ENCODE data around the gene EYA3.

The EYA3 gene

GRCh38 chr1:28070725-28071593, 17.5 kb downstream of the EYA3 start:
- no peak for DNase-seq

- no peak for DNase-seq
Measured at GRCh38 chr1:28067523-28068090, 20.8 kb downstream of the EYA3 start.

DNA sequence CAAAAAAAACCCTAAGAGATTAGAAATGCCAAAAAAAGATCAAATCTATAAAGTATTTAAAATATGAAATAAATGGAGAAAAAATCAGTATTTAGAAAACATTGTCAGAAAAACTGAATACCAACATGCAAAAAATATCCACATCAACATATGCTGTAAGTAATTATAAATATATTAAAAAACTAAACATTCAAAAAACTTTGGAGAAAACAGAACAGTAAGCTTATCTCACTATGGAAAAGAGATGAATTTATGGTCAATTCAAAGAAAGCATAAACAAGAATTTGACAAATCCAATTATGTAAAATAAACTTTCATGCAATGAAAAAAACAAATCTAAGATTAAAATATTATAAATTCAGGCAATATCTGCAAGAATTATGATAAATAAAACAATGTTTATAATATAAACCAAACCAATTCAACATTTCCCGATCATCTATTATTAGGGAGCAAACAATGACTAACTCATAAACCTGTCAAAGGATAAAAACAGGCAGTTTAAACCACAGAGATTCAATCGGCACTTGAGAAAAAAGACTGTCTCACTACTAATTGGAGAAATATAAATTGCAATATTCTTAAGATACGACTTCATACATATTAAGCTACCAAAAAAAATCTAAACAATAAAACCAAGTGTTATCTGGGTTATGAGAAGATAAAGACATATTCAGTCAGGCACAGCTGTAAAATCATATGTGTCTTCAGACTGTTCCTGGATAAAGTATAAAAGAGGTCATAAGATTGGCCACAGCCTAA, 21.8 kb downstream of the EYA3 start:
- DNase-seq, result no peak

DNA sequence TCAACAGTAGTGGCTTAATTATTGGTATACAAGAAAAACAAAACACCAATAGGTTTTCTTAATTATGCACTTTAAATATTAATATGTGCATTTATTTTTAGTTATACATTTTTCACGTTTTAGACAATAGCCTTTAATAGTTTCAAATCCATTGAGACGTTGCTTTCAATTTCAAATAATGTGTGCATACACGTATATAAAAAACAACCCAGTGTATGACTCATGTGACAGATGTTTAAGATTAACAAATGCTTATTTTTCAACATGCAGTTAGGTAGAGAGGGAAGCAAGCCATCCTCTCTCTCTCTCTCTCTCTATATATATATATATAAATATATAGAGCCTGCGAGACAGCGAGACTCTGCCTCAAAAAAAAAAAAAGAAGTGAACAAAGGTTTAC, 24.3 kb downstream of the EYA3 start:
- peak in 1 of 2 donors; percentile 53 for DNase-seq

DNA sequence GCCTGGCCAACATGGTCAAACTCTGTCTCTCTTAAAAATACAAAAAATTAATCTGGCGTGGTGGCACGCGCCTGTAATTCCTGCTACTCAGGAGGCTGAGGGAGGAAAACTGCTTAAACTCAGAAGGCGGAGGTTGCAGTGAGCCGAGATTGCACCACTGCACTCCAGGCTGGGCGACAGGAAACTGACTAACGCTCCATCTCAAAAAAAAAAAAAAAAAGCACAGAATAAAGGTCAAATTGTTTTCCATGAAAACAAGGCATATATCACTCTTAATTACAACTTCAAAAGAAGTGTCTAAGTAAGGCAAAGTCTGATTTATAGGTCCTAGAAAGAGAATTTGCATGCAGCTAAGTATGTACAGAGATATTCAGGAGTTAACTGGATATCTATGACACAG, 25.6 kb downstream of the EYA3 start:
- DNase-seq, result peak; percentile 73 to 76

DNA sequence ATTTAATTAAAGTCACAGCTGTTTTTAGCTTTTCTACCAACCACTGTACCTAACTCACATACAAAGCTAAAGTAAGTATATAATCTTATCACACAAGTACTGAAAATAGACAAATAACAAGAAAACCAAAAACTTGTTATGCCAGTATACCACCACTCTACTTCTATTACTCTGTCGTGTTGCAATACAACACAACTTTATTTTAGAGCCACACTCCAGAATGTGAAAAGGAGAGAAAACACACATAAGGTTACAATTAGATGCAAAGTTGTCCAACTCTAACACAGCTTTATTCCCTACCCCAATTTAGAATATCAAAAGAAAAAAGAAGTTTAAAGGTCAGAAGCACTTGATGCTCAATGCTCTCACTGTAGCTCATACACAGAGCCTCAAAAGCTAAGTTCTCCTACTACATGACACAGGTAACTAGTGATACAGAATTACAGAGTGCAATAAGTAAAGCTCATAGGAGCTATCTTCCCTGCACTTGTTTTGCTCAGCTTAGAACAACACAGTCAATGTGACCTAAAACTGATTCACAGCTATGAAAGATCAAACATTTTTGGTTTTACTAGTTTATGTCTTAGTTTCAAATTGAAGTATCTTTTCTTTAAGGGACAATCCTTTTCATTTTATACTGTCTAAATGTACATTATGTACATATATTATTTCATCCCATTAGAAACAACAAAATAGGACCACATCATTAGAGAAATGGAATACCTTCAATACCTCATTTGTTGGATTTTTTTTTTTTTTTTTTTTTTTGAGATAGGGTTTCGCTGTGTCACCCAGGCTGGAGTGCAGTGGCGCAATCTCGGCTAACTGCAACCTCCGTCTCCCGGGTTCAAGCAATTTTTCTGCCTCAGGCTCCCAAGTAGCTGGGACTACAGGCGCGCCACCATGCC, 29.2 kb downstream of the EYA3 start:
- DNase-seq, result no peak

DNA sequence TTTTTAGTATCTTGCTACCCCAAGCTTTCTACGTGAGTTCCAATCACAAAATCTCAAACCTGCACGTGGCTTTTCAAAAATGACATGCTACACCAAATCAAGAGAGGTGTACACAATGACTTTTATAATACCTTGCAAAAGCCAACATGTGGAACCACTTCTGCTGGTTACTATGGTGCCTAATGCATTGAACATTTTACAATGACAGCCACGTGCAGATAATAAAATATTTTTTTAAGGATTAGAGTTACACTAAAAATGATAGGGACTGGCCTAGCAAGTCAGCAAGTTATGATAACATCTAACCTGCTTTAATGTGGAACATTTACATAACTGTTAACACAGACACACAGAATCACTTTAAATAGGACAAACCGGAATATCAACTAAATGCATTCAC, 30.2 kb downstream of the EYA3 start:
- DNase-seq, result no peak

- peak; percentile 76 to 79 for DNase-seq
Measured at GRCh38 chr1:28056129-28056925, 32.1 kb downstream of the EYA3 start.

- no peak for DNase-seq
Measured at GRCh38 chr1:28050776-28051175, 37.6 kb downstream of the EYA3 start.

DNA sequence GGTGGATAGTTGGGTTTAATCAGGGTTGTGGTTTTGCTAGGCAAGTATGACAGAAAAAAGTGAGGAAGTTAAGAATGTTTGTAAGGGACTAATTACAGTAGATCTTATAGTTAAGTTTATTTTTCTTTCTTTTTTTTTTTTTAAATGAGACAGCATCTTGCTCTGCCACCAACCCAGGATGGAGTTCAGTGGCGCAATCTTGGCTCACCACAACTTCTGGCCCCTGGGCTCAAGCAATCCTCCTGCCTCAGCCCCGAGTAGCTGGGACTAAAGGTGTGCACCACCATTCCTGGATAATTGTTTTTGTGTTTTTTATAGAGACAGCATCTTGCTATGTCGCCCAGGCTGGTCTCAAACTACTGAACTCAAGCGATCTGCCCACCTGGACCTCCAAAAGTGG, 41.7 kb downstream of the EYA3 start:
- DNase-seq, result no peak

DNA sequence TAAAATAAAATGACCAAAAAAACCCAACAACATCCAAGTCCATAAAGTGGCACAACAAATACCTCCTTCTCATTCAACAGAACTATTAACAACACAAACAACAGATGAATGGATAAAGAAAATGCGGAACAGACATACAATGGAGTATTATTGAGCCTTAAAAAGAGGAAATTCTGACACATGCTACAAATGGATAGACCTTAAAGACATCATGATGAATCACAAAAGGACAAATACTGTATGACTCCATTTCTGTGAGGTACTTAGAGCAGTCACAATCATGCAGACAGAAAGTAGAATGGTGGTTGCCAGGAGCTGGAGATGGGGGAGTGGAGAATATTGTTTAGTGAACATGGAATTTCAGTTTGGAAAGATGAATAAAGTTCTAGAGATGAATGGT, 42.6 kb downstream of the EYA3 start:
- peak in 1 of 2 donors; percentile 22 for DNase-seq

- no peak for DNase-seq
Measured at GRCh38 chr1:28044399-28044798, 44.0 kb downstream of the EYA3 start.

DNA sequence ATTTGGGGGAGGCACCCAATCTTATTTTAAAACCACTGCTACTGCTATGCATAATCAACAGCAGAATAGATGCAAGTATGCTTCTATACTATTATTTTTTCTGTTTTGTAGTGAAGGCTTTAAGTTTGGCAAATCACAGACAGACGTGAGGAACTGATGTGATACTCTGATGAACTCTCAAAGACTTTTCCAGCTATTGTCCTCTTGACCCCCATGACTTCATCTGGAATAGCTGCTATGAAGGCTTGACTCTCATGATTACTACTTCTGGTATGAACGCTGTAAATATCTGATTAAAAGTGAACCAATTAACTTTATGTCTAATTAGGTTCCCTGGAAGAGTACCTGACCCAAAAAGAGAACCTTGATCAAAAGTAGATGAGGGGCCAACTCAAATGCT, 49.1 kb downstream of the EYA3 start:
- DNase-seq, result no peak

- DNase-seq, result no peak
Measured at GRCh38 chr1:28037946-28038345, 50.5 kb downstream of the EYA3 start.

DNA sequence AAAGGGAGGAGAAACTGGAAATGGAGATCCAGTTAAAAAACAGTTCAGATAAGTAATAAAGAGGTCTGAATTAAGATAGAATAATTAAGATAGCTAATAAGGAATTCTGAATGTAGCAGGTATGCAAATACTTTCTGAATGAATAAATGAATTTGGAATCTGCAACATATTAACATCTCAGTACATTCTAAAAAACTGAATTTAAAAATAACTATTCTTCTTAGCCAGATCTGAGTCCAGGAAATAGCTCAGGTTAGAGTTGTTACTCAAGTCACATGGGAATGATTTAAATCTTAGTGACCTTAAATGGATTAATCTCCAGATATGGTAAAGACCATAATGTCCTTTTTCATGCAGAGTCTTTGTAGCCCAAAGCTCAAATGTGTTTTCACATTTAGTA, 51.2 kb downstream of the EYA3 start:
- no peak for DNase-seq

DNA sequence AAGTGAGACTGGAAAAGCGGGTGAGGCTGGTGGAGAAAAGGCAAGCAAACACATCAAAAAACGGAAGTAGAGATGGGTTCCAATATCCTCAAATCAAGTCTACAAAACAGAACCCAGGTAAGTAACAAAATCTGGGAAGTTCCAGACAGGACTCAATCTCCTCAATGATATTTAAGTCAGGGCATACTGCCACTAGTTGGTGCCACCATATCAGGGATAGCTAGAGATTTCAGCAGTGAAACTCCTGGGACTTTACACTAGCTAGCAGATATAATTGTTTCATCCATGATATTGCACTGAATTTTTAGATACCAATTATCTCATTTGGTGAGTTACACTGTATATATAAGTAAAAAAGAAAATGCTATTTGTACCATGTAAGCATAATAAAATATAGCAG, 52.0 kb downstream of the EYA3 start:
- DNase-seq, result no peak

GRCh38 chr1:28035420-28035819, 53.0 kb downstream of the EYA3 start:
- no peak for DNase-seq

GRCh38 chr1:28032281-28032680, 56.1 kb downstream of the EYA3 start:
- DNase-seq, result no peak

DNA sequence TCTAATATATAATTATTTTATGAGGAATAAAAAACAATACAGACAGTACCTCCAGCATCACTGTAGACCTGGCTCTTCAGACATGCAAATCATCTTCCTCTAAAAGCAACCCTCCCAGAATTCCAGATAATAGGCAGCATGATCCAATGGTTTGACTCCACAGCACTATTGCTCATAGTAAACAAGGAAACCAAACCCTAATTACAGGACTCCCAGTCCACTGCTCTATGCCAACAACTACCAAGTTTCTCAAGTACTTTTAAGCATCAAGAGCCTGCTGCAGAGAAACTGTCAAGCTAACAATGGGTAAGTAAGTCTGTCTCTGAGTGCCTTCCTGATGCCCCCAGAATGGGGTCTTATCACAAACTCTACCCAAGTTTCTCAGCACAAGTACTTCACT, 57.2 kb downstream of the EYA3 start:
- no peak for DNase-seq

- DNase-seq, result no peak
Measured at GRCh38 chr1:28028873-28029654, 59.3 kb downstream of the EYA3 start.

GRCh38 chr1:28027660-28028059, 60.8 kb downstream of the EYA3 start:
- DNase-seq, result no peak

Data from inflammatory macrophage (primary cell).